Measurements from ENCODE around the gene ZNF222. TPM values are rescaled to one million over a fixed set of nuclear protein-coding genes. Genes with fewer than 3 reads are reported as not detected.

ZNF222 gene
- 3.5 TPM for total RNA-seq
- long read RNA-seq, partial matches to known transcripts, result 0 of 2 reads
- long read RNA-seq, other reads (novel, unspliced or antisense), result 2 of 2 reads

DNA sequence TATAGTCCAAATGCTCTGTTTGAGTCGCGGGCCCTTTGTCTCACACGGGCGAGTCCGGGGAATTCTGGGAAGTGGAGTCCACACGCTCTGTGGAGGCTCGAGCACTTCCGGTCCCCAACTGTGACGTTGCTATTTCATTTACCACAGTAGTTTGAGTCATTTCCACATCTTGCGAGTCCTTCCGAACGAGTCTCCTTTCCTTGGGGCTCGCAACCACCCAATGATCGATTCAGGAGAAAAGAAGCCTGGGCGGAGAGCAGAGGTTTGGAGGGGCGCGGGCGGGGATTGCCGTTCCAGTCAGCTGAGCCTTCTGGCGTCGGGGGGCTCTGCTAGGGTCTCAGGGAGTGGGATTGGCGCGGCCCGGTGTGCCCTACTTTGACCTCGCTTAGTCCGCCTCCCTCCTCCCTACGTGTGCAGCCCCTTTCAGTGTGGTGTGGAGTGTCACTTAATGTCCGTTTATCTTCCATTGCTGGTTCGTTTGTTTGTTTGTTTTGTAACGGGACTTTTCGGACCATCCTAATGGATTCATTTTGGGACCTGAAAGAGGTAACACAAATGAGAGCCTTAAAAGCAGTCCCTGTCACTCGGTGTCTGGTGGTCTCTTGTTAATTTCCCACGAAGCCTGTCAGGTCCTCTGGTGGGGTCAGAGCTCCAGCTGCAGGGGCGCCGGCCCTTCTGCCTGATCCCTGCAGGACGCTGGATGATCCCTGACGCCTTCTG lies at the start of gene ZNF222:
Gene ZNF222, plus strand, starts transcription at position 163 of the 720 bp plus-strand sequence. Its CDS starts 58 bp downstream, at position 221.
- ATAC-seq (peak; percentile 100), DNase-seq (peak; percentile 84)
- intact Hi-C loops (cut with micrococcal nuclease), result no loop called here

DNA sequence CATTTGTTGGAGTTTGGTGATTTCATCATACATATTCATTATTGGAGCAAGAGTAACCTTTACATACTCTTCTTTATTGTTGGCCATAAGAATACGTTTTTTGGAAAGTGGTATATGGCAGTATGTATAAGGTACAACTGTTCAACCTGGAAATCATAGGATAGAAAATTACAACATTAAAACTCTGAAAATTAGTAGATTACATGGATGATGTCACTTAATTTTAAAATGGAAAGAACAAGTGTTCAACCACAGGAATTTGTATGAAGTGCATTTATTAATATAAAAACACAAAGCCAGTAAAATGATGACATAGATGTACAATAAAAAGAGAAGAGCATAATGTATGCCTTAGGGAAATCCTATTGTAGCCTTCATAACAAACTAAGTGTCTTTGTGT lies 48.4 kb upstream of the ZNF222 start:
- no peak for DNase-seq
- ATAC-seq, result no peak
- intact Hi-C loops (cut with micrococcal nuclease), result no loop called here

DNA sequence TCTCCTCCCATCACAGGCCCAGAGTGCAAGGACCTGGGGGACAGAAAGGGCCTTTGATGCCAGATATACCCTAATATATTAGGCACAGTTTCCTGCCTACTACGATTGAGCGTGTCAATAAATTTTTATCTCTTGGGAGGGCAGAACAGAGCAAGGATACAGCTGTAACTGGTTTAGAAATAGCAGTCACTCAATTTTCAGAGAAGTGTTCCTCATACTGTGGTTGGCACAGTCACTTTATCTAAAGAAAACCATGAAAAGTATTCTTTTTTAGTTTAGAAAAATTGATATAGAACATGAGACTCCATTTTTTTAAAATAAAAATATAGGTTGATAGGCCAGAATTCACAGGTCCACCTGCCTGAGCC lies 41.7 kb upstream of the ZNF222 start:
- intact Hi-C loops (cut with micrococcal nuclease), result no loop called here
- DNase-seq, result no peak
- no peak for ATAC-seq

DNA sequence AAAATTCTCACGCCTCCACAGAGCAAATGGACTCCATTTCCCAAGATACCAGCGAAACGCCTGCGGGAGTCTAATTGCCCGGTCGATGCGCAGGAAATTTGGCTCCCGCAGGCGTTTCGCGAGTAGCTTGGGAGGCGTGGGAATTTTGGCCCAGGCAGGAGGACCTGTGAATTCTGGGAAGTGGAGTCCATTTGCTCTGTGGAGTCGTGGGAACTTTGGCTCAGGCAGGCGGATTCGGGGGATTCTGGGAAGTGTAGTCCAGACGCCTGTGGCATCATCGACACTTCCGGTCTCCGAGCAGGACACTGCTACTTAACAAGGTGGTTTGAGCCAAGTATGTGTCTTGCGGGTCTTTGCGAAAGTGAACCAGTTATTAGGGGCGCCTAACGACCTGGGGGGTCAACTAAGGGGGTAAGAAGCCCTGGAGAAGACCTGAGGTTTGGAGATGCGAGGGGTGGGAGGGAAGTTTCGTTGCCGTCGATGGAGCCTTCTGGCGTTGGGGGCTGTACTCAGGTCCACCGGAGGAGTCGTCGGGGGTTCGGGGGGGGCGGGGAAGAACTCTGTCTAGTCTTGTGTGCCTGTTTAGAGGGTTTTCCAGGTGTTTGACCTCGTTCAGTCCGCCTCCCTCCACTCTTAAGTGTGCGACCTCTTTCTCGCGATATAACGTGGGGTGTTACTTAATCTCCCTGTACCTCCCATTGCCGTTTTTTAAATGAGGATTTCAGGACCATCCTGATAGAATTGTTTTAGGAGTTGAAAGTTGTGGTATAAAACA lies 41.1 kb upstream of the ZNF222 start, which contains the start of gene ZNF155:
Gene ZNF155, plus strand, starts transcription at position 277 of the 775 bp plus-strand sequence. CDS start 4,356 bp downstream, outside the sequence.
- intact Hi-C loops (cut with micrococcal nuclease), result no loop called here
- ATAC-seq (peak; percentile 100), DNase-seq (peak; percentile 91)

DNA sequence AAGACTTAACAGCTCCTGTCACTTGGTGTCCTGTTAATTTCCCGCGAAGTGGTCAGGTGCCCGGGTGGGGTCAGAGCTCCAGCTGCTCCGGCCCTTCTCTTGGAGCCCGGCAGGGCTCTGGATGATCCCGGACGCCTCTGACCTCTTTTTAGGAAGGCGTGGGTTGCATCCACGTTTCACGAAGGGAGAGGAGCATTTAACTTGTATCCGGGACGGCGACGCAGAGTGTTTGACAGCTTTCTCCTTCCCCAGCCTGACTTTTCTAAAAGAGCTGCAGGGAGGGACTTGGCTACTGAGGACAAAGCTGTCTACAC lies 40.5 kb upstream of the ZNF222 start:
- intact Hi-C loops (cut with micrococcal nuclease), result no loop called here
- peak; percentile 34 for DNase-seq
- peak; percentile 55 for ATAC-seq

DNA sequence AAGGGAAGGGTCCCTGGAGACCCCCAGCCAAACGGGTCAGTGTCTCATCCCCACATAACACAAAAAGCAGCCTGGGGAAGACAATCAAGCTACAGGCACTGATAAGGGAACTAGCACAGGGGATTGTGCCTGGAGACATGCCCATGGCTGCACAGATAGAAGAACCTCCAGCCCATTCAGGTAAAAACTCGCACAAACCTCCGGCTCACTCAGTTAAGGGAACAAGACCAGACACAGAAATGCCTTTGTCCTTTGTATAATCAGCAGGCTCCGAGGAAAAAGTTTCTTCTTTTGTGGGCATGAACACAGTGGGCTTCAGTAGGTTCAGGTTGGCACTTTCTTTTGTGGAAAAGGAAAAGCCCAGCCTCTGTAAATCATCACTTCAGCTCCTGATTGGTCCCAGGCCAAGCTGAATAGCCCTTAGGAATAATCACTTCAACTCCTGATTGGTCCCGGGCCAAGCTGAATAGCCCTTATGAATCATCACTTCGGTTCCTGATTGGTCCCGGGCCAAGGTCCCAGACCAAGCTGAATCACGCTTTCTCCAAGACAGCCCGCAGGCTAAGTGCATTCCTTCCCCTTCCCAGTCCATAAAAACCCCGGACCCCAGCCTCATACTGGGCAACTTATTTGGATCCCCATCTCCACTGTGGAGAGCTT lies 27.4 kb upstream of the ZNF222 start:
- no peak for DNase-seq
- ATAC-seq, result no peak
- intact Hi-C loops (cut with micrococcal nuclease), result no loop called here

DNA sequence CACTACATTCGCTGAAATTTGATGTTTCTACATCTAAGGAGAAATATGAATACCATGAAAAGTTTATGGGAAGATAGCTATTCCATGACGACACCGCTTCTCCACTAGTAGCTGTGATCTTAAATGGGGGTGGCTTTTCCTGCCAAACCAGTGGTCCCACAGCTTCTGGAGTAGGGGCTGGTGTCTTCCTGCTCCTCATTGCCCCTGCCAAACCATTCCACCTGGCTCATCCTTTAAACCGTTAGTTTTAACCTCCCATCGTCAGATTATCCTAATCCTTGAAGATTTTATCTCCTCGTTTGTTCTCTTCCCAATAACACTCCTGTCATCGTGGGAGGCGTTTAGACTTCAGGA lies 23.0 kb upstream of the ZNF222 start:
- intact Hi-C loops (cut with micrococcal nuclease), result no loop called here
- no peak for DNase-seq
- no peak for ATAC-seq

DNA sequence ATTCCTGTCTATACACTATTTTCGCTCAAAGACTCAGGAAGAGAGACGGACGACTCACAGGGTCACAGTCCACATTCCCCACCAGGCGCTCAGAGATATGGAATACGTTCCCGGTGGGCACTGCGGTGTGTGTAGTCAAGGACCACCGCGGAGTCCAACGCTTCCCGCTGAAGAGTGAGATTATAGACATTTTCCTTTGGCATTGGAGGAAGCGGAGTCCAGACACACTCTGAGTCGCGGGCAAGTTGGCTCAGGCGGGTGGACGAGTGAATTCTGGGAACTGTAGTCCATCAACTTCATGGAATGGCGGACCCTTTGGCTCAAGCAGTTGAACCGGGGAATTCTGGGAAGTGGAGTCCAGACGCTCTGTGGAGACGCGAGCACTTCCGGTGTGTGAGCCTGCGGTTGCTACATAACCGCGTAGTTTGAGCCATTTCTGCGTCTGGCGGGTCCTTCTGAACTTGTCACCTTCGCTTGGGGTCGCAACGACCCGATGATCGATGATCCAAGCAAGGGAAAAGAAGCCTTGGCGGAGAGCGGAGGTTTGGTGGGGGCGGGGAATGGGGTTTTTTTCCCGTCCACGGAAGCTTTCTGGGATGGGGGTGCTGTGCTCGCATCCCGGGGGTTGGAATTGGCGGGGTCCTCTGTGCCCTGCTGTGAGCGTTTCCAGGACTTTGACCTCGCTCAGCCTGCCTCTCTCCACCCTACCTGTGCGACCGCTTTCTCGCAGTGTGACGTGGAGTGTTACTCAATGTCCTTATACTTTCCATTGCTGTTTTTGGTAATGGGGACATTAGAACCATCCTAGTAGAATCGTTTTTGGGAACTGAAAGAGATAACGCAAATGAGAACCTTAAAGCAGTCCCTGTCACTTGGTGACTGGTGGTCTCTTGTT lies 22.4 kb upstream of the ZNF222 start, which contains the start of gene ZNF230:
Gene ZNF230, plus strand, starts transcription at position 392 of the 895 bp plus-strand sequence. CDS start 4,122 bp downstream, outside the sequence.
- DNase-seq, result peak; percentile 89
- peak; percentile 100 for ATAC-seq
- intact Hi-C loops (cut with micrococcal nuclease), result no loop called here

DNA sequence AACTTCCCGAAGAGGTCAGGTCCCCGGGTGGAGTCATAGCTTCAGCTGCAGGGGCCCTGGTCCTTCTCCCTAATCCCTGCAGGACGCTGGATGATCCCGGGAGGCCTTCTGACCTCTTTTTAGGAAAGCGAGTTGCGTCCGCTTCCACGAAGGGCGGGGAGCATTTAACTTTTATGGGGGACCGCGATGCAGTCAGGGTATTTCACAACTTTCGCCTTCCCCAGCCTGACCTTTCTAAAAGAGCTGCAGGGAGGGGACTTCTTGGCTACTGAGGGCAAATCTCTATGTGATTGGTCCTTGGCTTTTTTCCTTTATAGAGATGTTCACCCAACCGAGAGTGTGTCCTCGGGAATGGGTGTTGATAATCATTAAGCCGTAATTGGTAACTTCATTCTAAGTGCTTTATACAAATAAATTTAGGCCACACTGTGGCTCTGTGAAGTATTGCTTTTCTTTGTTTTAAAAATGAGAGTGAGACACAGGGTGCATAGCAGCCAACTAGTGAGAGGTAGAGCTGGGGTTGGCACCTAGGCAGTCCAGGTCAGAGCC lies 21.6 kb upstream of the ZNF222 start:
- no peak for DNase-seq
- intact Hi-C loops (cut with micrococcal nuclease), result no loop called here
- ATAC-seq, result peak; percentile 28

DNA sequence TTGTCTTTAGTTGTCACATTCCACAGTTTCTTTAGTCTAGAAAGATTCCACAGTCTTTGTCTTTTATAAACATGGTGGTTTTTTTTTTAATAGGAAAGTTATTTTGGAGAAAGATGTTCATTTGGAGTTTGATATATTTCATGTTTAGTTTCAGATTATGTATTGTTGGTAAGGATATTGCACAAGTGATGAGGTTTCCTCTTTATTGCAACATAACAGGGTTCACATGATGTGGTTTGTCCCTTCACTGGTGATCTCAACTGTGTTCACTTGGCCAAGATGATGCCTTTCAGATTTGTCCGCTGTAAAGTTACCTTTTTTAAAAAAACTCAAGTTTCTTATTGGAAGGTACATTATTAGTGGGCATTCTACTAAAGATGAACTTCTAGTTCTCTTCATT lies 19.2 kb upstream of the ZNF222 start:
- no peak for DNase-seq
- ATAC-seq, result no peak
- intact Hi-C loops (cut with micrococcal nuclease), result no loop called here

DNA sequence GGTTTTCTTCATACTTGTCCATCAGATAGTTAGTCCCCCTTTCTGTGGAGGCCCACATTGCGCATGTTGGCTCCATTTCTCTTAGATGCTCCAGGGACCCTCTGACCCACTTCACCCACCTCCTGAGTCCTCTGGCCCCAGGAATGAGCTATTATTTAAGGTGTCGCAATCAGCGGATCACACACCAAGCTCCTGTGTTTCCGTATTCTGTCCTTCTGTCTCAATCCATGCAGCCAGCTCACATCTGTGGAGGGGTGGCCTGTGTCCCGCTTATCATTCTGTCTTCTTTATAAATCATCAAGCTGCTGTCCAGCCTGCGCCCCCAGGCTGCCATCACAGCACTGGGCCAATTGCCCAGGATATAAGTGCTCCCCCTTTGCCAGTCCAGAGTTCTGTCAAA lies 17.7 kb upstream of the ZNF222 start:
- ATAC-seq (no peak), DNase-seq (no peak)
- intact Hi-C loops (cut with micrococcal nuclease), result no loop called here

DNA sequence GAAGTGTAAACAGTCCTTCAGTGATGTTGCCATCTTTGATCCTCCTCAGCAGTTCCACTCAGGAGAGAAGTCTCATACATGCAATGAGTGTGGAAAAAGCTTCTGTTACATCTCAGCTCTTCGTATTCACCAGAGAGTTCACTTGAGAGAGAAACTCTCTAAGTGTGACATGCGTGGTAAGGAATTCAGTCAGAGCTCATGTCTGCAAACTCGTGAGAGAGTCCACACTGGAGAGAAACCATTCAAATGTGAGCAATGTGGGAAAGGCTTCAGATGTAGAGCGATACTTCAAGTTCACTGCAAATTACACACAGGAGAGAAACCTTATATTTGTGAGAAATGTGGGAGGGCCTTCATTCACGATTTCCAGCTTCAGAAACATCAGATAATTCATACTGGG lies 14.7 kb upstream of the ZNF222 start:
- DNase-seq, result no peak
- intact Hi-C loops (cut with micrococcal nuclease), result no loop called here
- ATAC-seq, result no peak

DNA sequence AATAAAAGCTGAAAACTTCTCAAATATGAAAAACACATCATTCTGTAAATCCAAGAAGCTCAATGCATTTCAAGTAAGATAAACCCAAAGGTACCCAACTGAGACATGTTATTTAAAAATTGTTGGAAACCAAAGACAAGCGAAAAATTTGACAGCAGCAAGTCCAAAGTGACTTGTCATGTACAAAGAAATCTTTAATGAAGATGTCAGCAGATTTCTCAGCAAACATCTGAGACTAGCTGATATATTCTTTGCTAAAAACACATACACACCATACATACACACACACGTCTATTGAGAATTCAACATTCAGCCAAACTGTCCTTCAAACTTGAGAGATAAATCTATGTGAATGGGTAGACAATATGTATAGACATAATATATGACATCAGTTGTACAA lies 5.7 kb upstream of the ZNF222 start:
- intact Hi-C loops (cut with micrococcal nuclease), result no loop called here
- DNase-seq, result no peak
- ATAC-seq, result no peak

DNA sequence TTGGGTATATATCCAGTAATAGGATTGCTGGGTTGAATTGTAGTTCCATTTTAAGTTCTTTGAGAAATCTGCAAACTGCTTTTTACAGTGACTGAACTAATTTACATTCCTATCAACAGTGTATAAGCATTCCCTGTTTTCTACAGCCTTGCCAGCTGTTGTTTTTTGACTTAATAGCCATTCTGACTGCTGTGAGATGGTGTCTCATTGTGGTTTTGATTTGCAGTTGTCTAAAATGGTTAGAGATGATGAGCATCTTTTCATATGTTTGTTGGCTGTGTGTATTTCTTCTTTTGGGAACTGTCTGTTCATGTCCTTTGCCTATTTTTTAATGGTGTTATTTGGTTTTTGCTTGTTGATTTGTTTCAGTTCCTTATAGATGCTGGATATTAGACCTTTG lies 4.0 kb upstream of the ZNF222 start:
- intact Hi-C loops (cut with micrococcal nuclease), result no loop called here
- DNase-seq, result no peak
- no peak for ATAC-seq

DNA sequence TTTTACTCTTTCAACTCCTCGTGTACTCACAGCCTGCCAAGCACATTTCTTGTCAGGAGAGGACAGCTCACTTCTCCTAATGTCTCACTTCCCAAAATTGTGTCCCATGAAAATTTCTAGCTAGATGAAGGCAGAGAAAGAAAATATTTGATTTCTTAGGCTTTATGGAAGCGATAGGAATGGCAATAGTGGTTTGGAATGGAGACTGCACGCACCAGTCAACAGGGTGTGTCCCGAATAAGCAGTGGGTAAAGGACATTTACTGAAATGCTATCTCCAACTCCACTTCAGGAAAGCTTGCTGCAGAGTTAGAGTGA lies 321 bp upstream of the ZNF222 start:
- ATAC-seq (no peak), DNase-seq (no peak)
- intact Hi-C loops (cut with micrococcal nuclease), result no loop called here

DNA sequence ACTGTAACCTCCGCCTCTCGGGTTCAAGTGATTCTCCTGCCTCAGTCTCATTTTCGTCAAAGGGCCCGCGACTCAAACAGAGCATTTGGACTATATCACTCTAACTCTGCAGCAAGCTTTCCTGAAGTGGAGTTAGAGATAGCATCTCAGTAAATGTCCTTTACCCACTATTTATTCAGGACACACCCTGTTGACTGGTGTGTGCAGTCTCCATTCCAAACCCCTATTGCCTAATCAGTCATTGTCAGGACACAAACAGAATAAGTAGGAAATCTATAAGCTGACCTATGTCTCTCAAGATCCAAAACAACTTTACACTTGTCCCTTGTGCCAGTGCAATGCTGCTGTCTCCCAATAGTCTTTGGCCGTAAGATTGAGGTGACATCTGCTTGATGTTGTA lies 1.4 kb downstream of the ZNF222 start:
- ATAC-seq (no peak), DNase-seq (no peak)
- intact Hi-C loops (cut with micrococcal nuclease), result no loop called here

DNA sequence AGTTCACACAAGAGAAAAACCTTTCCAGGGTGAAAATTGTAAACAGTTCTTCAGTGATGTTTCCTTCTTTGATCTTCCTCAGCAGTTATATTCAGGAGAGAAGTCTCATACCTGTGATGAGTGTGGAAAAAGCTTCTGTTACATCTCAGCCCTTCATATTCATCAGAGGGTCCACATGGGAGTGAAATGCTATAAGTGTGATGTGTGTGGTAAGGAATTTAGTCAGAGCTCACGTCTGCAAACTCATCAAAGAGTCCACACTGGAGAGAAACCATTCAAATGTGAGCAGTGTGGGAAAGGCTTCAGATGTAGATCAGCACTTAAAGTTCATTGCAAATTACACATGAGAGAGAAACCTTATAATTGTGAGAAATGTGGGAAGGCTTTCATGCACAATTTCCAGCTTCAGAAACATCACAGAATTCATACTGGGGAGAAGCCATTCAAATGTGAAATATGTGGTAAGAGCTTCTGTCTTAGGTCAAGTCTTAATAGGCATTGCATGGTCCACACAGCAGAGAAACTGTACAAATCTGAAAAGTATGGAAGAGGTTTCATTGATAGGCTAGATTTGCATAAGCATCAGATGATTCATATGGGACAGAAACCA lies 6.9 kb downstream of the ZNF222 start:
- ATAC-seq (no peak), DNase-seq (no peak)
- intact Hi-C loops (cut with micrococcal nuclease), result no loop called here

DNA sequence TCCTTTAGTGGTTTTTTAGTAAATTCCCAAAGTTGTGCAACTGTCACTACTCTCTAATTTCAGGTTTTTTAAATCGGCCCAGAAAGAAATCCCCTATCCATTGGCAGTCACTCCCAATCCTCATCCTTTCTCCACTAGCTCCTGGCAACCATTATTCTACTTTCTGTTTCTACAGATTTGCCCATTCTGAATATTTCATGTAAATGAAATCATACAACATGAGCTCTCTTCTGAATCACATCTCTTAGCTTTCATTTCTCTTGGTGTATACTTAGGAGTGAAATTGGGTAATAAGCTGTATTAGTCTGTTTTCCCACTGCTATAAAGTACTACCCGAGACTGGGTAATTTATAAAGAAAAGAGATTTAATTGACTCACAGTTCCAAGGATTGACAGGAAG lies 17.0 kb downstream of the ZNF222 start:
- ATAC-seq (no peak), DNase-seq (no peak)
- intact Hi-C loops (cut with micrococcal nuclease), result no loop called here

Measured in left ventricle myocardium superior (tissue), 1 donor.